Measurements from ENCODE around the gene EPN1. TPM values are rescaled to one million over a fixed set of nuclear protein-coding genes. Genes with fewer than 3 reads are reported as not detected.

EPN1 gene
- total and polyA plus RNA-seq, 12 donors = 20.1 to 235 (median 141) TPM

DNA sequence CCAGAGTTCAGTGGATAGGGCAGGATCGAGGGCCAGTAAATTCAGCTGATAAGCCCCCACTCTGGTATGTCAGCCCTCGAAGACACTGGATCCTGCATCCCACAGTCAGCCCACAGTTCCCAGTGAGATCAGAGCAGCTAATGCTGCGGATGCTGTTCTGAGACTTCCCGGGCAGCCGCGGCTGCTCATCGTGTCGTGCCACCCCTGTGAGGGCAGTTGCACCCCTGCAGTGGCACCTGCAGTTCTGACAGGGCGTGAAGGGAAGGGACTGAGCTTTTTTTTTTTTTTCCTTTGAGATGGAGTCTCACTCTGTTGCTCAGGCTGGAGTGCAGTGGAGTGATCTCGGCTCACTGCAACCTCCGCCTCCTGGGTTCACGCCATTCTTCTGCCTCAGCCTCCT lies 7.5 kb upstream of the EPN1 start:
- Histone ChIP-seq H3K4me1 (replicated peaks in 1 of 2) (peaks cover 0 to 17% of the 10 kb centered on the region in 2 donors), H3K27me3 (no peaks in the 10 kb centered on the region), H3K4me3 (no peak overlapping the region), H3K36me3 (replicated peaks in 1 of 2) (peaks cover 0 to 78% of the 10 kb centered on the region in 2 donors), H3K27ac (peak overlapping the region in 1 of 5 donors; percentile 66), H3K9me3 (replicated peaks in 1 of 3) (no peaks in the 10 kb centered on the region)
- TF ChIP-seq POLR2A (IDR thresholded peaks at IDR 0.05) = no peak
- TF ChIP-seq, protein P1, sequence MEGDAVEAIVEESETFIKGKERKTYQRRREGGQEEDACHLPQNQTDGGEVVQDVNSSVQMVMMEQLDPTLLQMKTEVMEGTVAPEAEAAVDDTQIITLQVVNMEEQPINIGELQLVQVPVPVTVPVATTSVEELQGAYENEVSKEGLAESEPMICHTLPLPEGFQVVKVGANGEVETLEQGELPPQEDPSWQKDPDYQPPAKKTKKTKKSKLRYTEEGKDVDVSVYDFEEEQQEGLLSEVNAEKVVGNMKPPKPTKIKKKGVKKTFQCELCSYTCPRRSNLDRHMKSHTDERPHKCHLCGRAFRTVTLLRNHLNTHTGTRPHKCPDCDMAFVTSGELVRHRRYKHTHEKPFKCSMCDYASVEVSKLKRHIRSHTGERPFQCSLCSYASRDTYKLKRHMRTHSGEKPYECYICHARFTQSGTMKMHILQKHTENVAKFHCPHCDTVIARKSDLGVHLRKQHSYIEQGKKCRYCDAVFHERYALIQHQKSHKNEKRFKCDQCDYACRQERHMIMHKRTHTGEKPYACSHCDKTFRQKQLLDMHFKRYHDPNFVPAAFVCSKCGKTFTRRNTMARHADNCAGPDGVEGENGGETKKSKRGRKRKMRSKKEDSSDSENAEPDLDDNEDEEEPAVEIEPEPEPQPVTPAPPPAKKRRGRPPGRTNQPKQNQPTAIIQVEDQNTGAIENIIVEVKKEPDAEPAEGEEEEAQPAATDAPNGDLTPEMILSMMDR (IDR thresholded peaks at IDR 0.05) = no peak
- DNase-seq = no peak
- 67 to 81% (median 80%) methylated on average over 7 to 12 of the region's 12 CpGs for WGBS, 4 donors
- intact Hi-C loops (cut with DNase I) = no loop called here

DNA sequence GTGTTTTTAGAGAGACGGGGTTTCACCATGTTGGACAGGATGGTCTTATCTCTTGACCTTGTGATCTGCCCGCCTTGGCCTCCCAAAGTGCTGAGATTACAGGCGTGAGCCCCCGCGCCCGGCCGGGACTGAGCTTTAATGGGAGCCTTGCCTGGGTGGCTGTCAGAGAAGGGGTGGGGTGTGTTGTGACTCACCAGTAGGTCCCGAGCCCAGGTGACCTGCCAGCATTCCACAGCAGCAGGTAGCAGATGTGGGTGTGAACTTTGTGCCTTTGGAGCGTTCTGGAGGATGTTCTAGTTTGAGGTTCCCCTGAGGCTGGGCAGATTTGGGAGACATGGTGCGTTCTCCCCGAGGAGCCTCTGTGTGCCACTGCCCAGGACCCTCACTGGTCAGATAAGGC lies 7.1 kb upstream of the EPN1 start:
- Histone ChIP-seq H3K27me3 (no peaks in the 10 kb centered on the region), H3K9me3 (replicated peaks in 1 of 3) (no peaks in the 10 kb centered on the region), H3K36me3 (replicated peaks in 1 of 2) (peaks cover 0 to 74% of the 10 kb centered on the region in 2 donors), H3K4me1 (replicated peaks in 1 of 2) (peaks cover 0 to 17% of the 10 kb centered on the region in 2 donors), H3K4me3 (no peak overlapping the region), H3K27ac (peak overlapping the region in 4 of 5 donors; percentile 4 to 66 (median 40))
- no peak for TF ChIP-seq POLR2A (IDR thresholded peaks at IDR 0.05)
- DNase-seq = peak in 1 of 7 donors; percentile 56
- WGBS, 4 donors = 30 to 71% (median 48%) methylated on average over 9 to 11 of the region's 11 CpGs
- intact Hi-C loops (cut with DNase I) = no loop called here

DNA sequence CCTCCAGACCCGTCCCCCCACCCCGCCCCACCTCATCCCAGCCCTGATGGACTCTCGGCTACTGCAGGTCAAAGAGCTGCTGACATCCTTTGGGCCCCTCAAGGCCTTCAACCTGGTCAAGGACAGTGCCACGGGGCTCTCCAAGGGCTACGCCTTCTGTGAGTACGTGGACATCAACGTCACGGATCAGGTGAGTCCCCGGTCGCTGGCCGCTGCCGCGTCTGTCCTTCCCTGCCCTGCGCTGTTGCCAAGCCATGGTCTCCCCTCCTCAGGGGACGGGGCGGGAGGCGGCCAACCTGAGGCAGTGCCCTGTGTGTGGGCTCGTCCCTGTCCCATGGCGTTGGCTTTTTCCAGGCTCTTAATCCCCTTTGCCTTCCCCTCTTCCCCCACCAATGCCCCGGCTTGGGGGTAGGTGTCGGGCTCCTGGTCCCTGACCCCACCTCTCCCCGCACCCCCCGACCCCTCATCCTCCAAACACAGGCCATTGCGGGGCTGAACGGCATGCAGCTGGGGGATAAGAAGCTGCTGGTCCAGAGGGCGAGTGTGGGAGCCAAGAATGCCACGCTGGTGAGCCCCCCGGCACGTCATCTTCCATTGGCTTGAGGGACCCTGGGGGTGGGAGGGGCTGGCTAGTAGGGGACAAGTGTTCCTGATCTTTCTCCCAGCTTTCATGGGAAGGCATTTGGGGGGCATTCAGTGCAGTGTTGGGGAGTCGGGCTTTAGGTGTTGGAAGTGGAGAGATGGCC lies 6.2 kb upstream of the EPN1 start:
- DNase-seq = peak in 2 of 7 donors; percentile 64 to 70
- 55 to 68% (median 62%) methylated on average over 24 to 30 of the region's 30 CpGs for WGBS, 4 donors
- no peak overlapping the region for H3K4me3 ChIP-seq
- intact Hi-C loops (cut with DNase I) = no loop called here
- H3K9me3 ChIP-seq (replicated peaks in 1 of 3) = no peaks in the 10 kb centered on the region
- no peaks in the 10 kb centered on the region for H3K27me3 ChIP-seq
- peak overlapping the region in 4 of 5 donors; percentile 4 to 66 (median 40) for H3K27ac ChIP-seq
- peaks cover 0 to 17% of the 10 kb centered on the region in 2 donors for H3K4me1 ChIP-seq (replicated peaks in 1 of 2)
- peaks cover 0 to 70% of the 10 kb centered on the region in 2 donors for H3K36me3 ChIP-seq (replicated peaks in 1 of 2)
- TF ChIP-seq, protein P1 (IDR thresholded peaks at IDR 0.05) = no peak
- no peak for TF ChIP-seq POLR2A (IDR thresholded peaks at IDR 0.05)

DNA sequence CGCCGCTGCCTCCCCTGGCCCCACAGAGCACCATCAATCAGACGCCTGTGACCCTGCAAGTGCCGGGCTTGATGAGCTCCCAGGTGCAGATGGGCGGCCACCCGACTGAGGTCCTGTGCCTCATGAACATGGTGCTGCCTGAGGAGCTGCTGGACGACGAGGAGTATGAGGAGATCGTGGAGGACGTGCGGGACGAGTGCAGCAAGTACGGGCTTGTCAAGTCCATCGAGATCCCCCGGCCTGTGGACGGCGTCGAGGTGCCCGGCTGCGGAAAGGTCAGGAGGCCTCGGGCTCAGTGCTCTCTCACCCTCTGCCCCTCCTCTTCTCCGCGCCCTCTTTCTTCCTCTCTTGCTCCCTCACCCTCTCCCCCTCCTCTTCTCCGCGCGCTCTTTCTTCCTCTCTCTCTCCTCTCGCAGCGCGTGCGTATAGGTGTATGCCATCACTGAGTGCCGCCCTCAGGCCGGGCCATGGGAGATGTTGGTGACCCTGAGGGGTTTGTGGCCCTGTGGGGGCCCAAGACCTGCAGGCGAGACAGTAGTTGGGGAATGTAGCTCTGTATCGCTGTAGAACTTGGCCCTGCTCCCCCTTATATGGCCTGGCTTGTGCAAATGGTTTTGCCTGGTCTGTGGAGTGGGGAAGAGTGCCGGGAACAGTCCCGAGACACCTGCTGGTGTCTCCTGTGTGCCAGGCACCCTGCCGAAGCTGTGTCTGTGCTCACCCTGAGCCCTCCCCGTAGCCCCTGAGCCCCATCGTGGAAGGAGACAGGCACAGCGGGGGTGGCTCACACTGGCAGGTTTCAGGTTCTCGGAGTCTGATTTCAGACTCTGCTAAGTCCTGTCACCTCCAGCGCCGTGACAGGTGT lies 5.4 kb upstream of the EPN1 start:
- intact Hi-C loops (cut with DNase I) = no loop called here

More for the DNA sequence above, 5.4 kb upstream of the EPN1 start:
- H3K36me3 ChIP-seq (replicated peaks in 1 of 2) = peaks cover 0 to 63% of the 10 kb centered on the region in 2 donors
- no peak for TF ChIP-seq POLR2A (IDR thresholded peaks at IDR 0.05)
- TF ChIP-seq, protein P1 (IDR thresholded peaks at IDR 0.05) = no peak
- H3K4me1 ChIP-seq (replicated peaks in 1 of 2) = peaks cover 0 to 21% of the 10 kb centered on the region in 2 donors
- no peaks in the 10 kb centered on the region for H3K9me3 ChIP-seq (replicated peaks in 1 of 3)
- H3K4me3 ChIP-seq = no peak overlapping the region
- WGBS, 4 donors = 82 to 90% (median 85%) methylated on average over 33 to 43 of the region's 43 CpGs
- no peaks in the 10 kb centered on the region for H3K27me3 ChIP-seq
- DNase-seq = no peak
- H3K27ac ChIP-seq = peak overlapping the region in 2 of 5 donors; percentile 54 to 66
